Lower lobe of right lung (tissue), 2 donors: ENCODE results near the gene PGAM1. TPM values are rescaled to one million over a fixed set of nuclear protein-coding genes. Genes with fewer than 3 reads are reported as not detected.

Experiments used
- ATAC-seq, 2 donors: fragments of 200-7000 bp; cut with Tn5 transposase; one replicate each; pipeline ENCODE4 v1.9.1; 2020 to 2022; ENCODE audit warnings: mild to moderate bottlenecking in 2 of 2, moderate library complexity in 2 of 2
- DNase-seq: peaks from one replicate; pipeline ENCODE4 v3.0.0-alpha.2; 2020
- H3K27ac ChIP-seq: fragments of 200-600 bp; one replicate; pipeline ENCODE4 v1.8.0; 2022
- H3K27me3 ChIP-seq: fragments of 200-600 bp; one replicate; pipeline ENCODE4 v1.8.0; 2022; ENCODE audit warnings: low read depth
- H3K36me3 ChIP-seq: fragments of 200-600 bp; one replicate; pipeline ENCODE4 v1.8.0; 2022; ENCODE audit warnings: mild to moderate bottlenecking
- H3K4me1 ChIP-seq: fragments of 200-600 bp; one replicate; pipeline ENCODE4 v1.8.0; 2022
- H3K4me3 ChIP-seq: fragments of 200-600 bp; one replicate; pipeline ENCODE4 v1.8.0; 2022; ENCODE audit warnings: mild to moderate bottlenecking
- H3K9me3 ChIP-seq: fragments of 200-600 bp; one replicate; pipeline ENCODE4 v1.8.0; 2022
- intact Hi-C: fragments of 100-400 bp; cut with DNase I; formaldehyde crosslinking; loops from one replicate; pipeline ENCODE4 v1.11.0; 2022
- total RNA-seq: library from RNA; stranded (reverse); fragmentation: NEBNext Ultra II Directional; extraction: Animal tissue kit (Norgen Biotek cat#: 25700); gene quantifications from one replicate; pipeline ENCODE4 v1.2.1, GENCODE V29; 2021
- TF ChIP-seq, protein P1 (sequence below): fragments of 200-600 bp; IDR thresholded peaks from one replicate; pipeline ENCODE4 v1.8.0; 2022; ENCODE audit warnings: antibody characterized with exemption, mild to moderate bottlenecking
- donor health status: DM: no; HTN: yes; CAD: no; lungs with severe emphysema.

Gene PGAM1
- total RNA-seq, 1 donor from 2014 or later, result 133 TPM

DNA sequence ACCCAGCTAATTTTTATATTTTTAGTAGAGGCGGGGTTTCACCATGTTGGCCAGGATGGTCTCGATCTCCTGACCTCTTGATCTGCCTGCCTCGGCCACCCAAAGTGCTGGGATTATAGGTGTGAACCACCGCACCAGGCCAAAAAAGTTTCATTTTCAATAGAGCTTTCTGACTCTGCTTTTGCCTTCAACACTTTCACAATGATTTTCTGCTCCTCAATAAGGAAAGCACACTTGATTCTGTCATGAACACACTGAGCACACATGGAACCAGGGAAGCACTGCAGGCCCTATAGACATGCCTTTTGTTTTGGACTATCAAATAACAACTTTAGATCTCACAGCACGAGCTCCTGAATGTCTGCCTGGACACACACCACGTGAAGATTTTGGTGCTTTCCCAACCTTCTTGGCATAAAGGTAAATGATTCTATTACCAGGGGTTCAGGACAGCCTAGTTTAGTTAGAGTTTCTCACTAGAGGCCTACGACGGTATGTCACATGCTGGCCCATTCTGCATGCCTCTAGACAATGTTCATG is 32.9 kb upstream of the PGAM1 start:
- DNase-seq, result no peak
- H3K36me3 ChIP-seq, result peaks cover 81% of the 10 kb centered on the region
- no peak for ATAC-seq

DNA sequence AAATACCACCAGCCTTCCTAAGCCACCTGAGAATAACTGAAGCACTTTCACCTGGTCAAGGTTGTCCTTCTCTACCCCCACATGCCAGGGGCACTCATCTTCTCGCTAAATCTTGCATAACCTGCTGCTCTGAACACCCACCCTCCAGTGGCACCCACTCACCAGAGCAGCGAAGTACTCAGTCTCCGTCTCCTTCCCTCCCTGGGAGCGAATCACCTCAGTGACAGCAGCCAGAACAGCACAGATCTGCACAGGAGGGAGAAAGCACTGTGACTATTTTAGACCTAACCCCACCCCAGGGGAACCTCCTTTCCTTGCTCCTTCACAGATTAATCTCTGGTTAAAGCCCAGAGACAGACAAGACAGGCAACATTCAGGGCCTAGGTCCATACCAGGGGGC is 29.9 kb upstream of the PGAM1 start:
- H3K27ac ChIP-seq, result no peak overlapping the region
- DNase-seq (no peak), ATAC-seq (no peak)
- H3K27me3 ChIP-seq, result no peaks in the 10 kb centered on the region
- no peak overlapping the region for H3K4me3 ChIP-seq
- intact Hi-C loops, result no loop called here
- peaks cover 54% of the 10 kb centered on the region for H3K36me3 ChIP-seq
- H3K9me3 ChIP-seq, result no peaks in the 10 kb centered on the region
- peaks cover 9% of the 10 kb centered on the region for H3K4me1 ChIP-seq
- TF ChIP-seq, protein P1, sequence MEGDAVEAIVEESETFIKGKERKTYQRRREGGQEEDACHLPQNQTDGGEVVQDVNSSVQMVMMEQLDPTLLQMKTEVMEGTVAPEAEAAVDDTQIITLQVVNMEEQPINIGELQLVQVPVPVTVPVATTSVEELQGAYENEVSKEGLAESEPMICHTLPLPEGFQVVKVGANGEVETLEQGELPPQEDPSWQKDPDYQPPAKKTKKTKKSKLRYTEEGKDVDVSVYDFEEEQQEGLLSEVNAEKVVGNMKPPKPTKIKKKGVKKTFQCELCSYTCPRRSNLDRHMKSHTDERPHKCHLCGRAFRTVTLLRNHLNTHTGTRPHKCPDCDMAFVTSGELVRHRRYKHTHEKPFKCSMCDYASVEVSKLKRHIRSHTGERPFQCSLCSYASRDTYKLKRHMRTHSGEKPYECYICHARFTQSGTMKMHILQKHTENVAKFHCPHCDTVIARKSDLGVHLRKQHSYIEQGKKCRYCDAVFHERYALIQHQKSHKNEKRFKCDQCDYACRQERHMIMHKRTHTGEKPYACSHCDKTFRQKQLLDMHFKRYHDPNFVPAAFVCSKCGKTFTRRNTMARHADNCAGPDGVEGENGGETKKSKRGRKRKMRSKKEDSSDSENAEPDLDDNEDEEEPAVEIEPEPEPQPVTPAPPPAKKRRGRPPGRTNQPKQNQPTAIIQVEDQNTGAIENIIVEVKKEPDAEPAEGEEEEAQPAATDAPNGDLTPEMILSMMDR, result no peak

More for the DNA sequence above, 32.9 kb upstream of the PGAM1 start:
- TF ChIP-seq, protein P1, result no peak
- Histone ChIP-seq H3K4me3 (no peak overlapping the region), H3K4me1 (no peaks in the 10 kb centered on the region), H3K27me3 (no peaks in the 10 kb centered on the region), H3K9me3 (no peaks in the 10 kb centered on the region), H3K27ac (no peak overlapping the region)
- intact Hi-C loops, result no loop called here

DNA sequence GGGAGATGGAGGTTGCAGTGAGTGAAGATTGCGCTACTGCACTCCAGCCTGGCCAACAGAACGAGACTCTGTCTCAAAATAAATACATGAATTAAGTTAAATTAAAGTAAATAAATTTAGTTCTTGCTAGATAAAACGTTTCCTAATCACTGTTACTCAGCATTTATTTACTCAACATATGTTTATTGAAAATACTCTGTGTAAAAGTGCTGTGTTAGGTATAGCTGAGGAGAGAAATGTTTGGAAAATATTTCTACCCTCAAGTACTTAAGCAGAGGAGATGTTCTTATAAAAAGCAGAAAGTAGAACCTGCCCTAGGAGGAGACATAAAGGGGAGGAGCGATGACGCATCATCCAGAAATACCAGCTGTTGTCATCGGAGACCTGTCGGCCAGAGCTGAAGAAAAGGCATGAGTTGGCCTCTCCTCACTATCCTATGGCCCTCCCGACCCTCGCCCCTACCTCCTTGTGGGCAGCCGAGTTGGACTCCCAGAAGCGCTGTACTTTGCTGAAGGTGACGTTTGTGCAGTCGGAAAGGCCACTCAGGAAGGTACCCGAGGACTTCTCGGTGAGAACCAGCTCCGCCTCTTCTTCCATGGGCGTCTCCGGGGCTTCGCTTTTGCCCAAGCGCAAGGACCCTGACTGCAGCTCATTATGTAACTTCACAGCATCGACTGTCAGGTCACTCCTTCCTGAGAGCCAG is 26.0 kb upstream of the PGAM1 start:
- no peaks in the 10 kb centered on the region for H3K9me3 ChIP-seq
- peak overlapping the region; percentile 88 for H3K27ac ChIP-seq
- intact Hi-C loops, result no loop called here
- peaks cover 23% of the 10 kb centered on the region for H3K36me3 ChIP-seq
- H3K27me3 ChIP-seq, result no peaks in the 10 kb centered on the region
- H3K4me1 ChIP-seq, result peaks cover 15% of the 10 kb centered on the region
- ATAC-seq (peak; percentile 32 to 38), DNase-seq (no peak)
- H3K4me3 ChIP-seq, result peak overlapping the region; percentile 81
- TF ChIP-seq, protein P1, result no peak

DNA sequence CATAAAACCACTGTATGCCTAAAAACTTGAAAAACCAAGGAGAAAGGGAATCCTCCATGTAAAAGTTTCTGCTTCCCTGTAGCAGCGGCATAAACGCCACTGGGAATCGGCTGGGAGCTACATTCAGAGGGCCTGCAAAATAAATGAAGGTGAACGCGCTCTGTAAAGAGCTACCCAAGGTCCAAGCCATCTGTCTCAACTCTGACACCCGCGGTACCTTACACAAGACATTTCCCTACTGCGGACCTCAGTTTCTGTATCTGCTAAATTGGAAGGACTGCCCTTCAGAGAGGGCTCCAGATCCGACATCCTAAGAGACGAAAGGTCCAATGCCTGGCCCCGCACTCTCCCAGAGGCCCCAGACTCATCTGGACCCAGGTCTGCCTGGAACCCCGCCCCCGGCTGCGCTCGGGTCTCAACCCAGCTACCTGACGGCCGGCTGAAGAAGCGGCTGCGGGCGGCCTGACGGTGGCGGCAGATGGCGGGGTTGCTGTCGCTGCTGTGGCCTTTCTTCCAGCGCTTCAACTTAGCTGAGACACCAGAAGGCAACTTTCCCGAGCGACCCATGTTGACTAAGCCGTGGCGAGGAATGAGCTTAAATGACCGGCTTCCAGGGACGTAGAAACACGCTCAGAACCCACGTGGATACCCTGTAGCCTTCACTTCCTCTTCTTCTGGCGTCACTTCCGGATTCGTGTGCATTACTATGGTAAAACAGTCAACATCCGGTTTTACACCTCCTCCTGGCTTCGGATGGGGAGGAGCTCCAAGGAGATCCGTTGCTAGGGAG is 25.1 kb upstream of the PGAM1 start, which contains the start of gene RRP12:
Gene RRP12 (minus strand): TSS at position 676 of the 790 bp plus-strand sequence. CDS start 109 bp downstream, at position 567.
- H3K9me3 ChIP-seq, result no peaks in the 10 kb centered on the region
- TF ChIP-seq, protein P1, result peak; percentile 15
- DNase-seq (peak; percentile 77), ATAC-seq (peak; percentile 97 to 99)
- intact Hi-C loops, result no loop called here
- peak within 1 kb of the TSS; percentile 81 for H3K4me3 ChIP-seq
- H3K36me3 ChIP-seq, result peaks cover 14% of the 10 kb centered on the region
- no peaks in the 10 kb centered on the region for H3K27me3 ChIP-seq
- peak within 1 kb of the TSS; percentile 88 for H3K27ac ChIP-seq
- H3K4me1 ChIP-seq, result peaks cover 15% of the 10 kb centered on the region

DNA sequence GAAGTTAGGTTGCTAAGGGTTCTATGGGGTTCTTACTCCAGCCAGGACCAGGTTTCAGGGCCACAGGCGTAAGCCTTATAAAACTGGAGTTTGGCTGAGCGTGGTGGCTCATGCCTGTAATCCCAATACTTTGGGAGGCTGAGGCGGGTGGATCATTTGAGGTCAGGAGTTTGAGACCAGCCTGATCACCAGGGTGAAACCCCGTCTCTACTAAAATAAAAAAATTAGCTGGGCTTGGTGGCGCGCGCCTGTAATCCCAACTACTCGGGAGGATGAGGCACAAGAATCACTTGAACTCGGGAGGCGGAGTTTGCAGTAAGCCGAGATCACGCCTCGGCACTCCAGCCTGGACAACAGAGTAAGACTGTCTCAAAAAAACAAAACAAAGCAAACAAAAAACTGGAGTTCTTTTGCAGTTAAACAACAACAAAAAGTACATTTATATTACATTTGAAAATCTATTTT is 24.5 kb upstream of the PGAM1 start:
- Histone ChIP-seq H3K9me3 (no peaks in the 10 kb centered on the region), H3K4me1 (peaks cover 15% of the 10 kb centered on the region), H3K27me3 (no peaks in the 10 kb centered on the region), H3K4me3 (peak overlapping the region; percentile 81), H3K27ac (peak overlapping the region; percentile 88), H3K36me3 (peaks cover 8% of the 10 kb centered on the region)
- DNase-seq, result no peak
- intact Hi-C loops, result no loop called here
- no peak for ATAC-seq
- TF ChIP-seq, protein P1, result no peak
